Fibroblast of skin of right quadriceps (primary cell): ENCODE data around the gene WDR54.

Experiments
- DNase-seq: peaks from one replicate; pipeline ENCODE4 v3.0.0-alpha.2; 2013

Gene WDR54, protein sequence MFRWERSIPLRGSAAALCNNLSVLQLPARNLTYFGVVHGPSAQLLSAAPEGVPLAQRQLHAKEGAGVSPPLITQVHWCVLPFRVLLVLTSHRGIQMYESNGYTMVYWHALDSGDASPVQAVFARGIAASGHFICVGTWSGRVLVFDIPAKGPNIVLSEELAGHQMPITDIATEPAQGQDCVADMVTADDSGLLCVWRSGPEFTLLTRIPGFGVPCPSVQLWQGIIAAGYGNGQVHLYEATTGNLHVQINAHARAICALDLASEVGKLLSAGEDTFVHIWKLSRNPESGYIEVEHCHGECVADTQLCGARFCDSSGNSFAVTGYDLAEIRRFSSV

DNA sequence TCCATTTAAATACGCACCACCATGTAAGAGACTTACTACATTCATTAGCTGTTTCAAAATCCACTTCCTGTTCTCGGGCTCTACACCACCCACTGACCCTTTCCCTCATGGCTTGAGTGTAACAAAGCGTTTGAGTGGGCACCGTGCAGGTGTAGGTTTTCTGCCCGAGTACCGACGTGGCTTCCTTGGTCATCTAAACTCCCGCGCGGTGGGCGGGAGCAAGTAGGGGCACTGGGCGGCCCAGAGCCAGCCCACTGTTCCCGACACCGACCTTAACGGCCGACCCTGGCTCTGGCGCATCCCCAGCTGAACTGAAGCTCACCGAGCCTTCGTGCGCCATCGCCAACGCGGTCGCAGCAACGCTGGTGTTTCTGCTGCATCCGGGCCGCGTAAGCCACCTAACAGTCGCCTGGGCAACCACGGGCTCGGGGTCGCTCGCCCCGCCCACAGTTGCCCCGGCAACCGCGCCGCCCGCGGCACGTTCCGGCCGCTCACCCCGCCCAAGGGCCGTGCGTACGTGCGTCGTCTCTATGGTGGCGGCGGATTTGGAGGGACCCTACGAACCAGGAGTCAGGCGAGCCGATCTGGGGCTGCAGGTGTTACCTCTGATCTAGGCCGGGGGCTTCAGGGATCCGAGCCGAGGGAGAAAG is at the start of gene WDR54, which contains the start of gene C2orf81:
Gene WDR54, plus strand, starts transcription at position 510 of the 650 bp plus-strand sequence. CDS start 424 bp downstream, outside the sequence.
Gene C2orf81, minus strand, starts transcription at position 399 of the 650 bp plus-strand sequence. Its CDS starts 59 bp downstream, at position 340.
- peak; percentile 87 for DNase-seq

DNA sequence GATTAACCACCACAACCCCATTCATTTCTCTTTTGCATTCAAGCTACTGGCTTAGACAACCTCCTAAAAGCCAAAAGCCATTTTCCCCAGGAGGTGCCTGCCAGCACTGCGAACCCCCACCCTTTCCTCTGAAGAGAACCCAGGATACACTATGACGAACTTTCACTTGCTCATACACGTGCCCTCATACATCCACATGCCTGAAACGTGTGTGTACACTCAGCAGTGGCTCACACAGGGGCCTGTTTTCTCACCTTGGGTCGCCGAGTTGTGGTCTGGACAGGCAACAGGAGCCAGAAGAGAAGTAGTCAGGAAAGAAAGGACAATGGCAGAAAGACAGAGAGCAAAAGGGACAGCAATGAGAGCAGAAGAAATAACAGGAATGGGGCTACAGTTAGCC is 48.9 kb upstream of the WDR54 start:
- DNase-seq, result no peak

DNA sequence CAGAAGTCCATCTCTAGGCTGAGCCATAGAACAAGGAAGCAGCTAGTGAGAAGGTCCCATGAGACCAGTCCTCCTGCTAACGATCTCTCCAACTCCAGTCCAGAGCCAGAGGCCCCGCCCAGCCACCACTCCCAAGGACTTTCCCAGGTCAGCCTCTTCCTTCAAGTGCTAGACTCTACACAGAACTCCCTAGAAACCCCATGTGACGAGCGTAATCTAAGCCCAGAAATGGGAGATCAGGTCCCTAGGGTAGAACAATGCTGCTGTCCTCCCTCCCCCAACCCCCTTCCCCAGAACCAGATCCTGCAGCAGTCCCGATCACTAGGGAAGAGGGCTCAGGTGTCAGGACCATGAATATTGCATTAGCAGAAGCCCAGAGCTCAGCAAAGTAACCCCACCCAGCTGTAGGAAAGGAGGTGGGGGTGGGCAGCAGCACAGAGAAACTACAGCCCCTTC is 48.3 kb upstream of the WDR54 start:
- peak; percentile 14 for DNase-seq

DNA sequence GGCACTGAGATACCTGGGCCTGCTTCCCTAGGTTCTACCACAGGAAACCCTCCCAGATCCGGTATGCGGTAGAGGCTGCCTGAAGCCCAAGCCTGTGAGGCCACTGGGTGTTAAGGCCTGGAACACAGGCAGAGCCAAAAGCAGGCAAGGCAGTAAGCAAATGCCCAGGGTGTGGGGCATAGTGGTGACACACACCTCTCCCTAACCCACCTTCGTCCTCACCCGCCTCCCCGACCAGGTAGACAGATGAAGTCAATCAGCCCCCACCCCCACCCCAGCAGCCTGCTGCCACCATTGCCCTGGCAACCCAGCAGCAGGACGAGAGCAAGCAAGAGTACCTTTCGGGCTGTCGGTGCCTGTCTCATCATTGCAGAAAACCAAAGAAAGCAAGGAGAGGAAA is 47.5 kb upstream of the WDR54 start:
- DNase-seq, result no peak

DNA sequence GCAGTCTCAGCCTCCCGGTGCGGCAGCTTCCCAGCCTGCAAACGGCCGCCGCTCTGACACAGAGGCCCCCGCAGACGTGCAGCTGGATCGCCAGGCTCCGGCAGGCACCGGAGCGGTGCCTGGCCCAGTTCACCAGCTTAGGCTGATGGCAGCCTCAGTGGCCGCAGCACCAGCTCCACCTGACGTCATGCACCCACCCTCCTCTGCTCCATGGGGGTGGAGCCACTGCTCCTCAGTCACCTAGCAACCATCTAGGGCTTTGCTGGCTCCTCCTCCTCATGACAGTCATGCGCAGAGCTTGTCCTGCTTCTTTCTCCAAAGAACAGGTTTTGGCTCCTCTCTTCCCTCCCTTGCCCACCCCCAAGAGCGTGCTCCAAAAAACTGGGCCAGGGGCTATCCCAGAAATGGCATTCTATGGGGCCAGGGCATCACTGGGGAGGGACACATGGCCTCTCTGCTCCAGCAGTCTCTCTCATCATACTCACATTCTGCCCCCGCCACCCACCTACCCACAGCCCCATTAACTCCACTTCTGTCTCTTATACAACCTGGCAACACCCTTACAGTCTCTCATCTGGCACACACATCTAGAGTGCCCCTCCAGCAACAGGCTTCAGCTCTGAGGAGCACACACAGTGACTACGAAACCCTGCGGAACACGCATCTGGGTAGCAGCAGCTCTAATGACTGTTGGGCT is 46.9 kb upstream of the WDR54 start:
- peak; percentile 67 for DNase-seq

DNA sequence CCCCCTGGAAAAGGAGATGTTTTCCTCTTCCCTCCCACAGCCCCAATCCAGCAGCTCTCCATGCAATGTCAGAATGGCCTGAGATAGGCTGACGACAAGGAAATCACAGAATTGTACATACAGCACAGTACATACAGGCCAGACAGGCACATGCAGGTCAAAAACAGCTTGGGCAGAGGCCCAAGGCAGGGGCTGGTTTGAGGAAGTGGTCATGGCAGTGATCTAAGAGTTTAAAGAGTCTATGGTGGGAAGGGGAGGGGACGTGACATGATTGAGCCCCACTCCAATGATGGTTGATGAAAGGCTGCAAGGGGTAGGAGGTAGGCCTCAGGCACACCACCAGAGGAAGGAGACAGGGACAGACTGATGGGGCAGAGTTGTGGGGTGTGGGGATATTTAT is 45.7 kb upstream of the WDR54 start:
- DNase-seq, result no peak

DNA sequence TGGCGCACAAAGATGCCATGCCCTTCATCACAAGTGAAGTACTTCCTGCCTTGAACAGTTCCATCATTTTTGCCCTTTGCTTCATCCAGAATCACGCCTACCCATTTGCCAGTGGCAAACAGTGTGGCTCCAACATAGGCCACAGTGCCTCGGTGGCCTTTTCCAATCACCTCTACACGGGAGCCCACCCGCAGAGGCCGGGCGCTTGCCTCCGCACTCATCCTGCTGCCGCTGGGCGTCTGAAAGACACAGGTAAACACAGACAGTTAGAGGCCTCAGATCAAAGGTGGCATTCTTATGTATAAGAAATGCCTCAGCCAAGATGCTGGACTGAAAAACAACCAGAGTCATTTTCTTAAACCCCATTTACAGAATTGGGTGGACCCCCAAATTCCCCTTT is 43.5 kb upstream of the WDR54 start:
- no peak for DNase-seq

DNA sequence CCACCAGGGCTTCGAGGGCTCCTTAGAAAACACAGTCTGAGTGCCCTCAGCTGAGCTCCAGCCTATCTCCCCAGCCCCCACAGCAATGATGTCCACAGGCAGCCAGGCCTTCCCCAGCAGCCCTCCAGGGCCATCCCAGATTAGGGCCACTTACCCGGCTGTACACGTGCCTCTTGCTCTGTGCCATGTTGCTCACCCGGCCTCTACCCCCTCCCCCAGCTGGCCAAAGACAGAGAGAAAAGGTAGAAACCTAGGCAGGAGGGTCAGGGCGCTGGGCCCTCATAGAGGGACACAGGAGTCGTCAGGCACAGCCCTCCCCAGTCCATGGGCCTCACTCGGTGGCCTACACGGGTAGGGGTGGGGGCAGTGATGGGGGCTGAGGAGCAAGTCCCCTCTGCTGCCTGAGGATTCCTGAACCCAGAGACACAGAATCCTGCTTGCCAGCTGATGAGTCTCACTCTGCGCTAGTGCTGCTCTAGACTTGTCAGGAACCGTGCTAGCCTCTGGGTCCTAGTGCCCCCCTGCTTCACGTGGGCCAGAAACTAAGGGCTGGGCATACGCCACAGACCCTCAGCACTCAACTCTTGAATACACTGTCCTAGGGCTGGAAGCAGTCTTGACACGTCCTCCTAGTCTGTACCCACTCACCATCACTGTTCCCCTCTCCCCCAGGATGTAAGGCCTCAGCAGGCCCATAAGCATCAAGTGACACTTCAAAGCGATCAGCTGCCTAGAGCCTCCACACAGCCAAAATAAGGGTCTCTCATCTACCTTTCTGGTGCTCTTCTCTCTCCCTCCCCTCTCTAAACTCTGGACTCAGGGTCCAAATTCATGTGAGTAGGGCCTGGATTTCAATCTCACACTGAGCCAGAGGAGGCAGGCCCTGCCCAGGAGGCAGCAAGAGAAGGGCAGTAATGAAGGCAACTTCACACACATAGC is 41.4 kb upstream of the WDR54 start, which contains the start of gene DCTN1:
Gene DCTN1, minus strand, starts transcription at position 461 of the 939 bp plus-strand sequence. Its CDS starts 274 bp downstream, at position 187.
- DNase-seq, result peak; percentile 60

DNA sequence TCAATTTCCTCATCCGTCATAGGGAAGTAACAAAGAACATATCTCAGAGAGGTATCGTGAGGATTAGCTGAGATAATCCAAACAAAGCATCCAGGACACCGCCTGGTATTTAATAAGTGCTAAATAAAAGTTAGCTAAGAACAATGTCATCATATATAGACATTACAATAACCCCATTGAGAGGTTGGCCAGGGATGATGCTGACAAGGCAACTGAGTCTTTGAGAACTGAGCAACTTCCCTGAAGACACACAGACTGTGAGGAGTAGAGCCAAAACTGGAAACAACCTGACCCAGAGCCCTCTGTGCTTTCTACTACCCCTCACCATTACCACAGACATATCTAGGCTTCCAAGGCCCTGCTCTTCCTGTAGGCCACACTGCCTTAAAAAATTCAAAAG is 39.8 kb upstream of the WDR54 start:
- no peak for DNase-seq

DNA sequence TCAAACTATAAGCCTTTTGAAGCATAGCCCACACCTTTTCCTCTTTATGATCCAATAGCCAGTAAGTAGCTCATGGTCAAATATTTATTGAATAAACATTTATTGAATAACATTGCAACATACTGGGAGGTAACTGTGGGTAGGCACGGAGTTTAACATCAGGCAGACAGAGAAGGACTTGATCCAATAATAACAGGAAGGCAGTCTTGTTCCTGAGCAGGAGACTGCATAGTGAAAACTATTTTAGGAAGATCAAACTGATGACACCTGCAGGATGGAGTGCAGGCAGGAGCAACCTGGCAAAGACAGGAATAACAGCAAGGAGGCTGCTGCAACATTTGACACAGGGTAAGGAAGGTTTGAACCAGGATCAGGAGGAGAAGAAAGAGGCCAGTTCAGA is 38.3 kb upstream of the WDR54 start:
- peak; percentile 22 for DNase-seq

DNA sequence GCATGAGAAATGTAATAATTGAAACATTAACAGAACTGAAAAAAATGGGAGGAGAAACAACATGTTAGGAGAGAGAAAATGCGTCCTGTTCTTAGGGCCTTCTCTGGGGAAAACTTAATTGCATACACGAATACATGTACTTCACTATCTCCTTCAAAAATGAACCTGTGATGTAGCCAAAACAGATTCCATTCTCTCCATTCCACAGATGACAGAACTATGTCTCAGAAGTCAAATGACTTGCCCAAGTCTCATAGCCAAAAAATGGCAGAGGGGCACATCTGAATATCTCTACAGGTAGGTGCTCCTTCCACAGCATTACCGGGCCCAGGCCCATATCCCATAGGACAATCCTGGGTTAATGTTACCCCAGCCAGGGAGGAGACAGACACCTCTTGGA is 37.5 kb upstream of the WDR54 start:
- no peak for DNase-seq

DNA sequence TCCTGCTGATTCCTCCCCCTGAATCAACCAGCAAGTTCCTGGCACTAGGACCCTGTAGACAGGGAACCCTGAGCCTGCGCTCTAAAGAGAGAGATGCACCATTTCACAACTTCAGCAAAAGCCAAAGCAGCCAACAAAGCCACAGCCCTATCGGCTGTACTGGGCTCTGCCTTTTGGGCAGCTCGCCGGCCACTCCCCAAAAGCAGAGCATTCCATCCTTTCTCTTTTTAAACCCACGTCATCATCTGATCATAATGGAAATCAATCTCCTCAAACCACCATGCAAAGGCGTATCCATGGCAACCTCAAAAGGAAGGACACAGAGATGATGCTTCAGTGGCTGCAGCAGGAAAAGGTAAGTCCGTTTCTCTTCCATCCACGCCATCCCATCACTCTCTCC is 36.1 kb upstream of the WDR54 start:
- DNase-seq, result no peak

DNA sequence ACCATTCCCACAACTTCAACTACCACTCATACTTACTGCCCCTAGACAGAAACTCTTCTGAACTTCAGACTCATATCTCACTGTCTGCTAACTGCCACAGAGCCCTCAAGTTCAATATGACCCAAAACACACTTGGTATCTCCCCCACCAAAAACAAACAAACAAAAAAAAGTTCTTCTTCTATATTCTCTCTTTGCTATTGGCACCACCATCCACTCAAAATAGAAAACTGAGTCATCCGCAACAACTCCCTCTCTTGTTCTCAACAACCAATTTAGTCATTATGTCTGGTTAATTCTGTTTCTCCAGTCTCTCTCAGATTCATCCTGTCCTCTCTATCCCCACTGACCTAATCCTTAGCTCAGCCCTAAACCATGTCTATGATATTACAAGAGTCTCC is 34.2 kb upstream of the WDR54 start:
- no peak for DNase-seq

DNA sequence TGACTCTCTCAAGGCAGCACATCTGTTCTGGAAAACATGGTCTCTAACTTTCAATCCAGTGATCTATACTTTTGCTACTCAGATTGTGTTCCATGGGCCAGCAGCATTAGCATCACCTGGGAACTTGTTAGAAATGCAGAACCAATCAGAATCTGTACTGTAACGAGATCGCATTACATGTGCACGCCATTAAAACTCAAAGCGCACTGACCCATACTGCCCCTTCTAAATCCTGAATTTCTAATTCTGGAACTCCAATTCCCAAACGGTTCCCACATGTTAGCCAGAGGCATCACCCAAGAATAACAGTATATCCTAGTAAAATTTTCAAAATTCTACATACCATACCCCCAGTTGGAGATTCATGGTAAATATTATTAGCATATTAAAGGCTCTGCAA is 30.9 kb upstream of the WDR54 start:
- DNase-seq, result no peak

DNA sequence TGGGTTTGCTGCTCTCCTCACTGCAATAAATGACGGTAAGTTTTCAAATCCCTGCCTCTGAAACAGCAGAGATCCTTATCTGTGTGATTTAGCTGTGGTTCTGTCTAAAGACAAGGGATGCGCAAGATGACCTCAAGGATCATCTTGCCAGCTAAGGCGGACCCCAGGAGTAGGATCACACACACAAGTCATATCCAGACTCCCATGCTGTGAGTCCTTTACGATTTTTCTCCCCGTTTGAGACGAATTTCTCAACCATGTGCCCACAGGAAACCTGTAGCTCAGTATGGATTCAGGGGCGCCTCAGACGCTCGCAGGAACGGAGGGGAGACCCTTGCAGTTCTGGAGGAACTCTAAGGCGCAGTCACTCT is 30.3 kb upstream of the WDR54 start:
- peak; percentile 15 for DNase-seq

DNA sequence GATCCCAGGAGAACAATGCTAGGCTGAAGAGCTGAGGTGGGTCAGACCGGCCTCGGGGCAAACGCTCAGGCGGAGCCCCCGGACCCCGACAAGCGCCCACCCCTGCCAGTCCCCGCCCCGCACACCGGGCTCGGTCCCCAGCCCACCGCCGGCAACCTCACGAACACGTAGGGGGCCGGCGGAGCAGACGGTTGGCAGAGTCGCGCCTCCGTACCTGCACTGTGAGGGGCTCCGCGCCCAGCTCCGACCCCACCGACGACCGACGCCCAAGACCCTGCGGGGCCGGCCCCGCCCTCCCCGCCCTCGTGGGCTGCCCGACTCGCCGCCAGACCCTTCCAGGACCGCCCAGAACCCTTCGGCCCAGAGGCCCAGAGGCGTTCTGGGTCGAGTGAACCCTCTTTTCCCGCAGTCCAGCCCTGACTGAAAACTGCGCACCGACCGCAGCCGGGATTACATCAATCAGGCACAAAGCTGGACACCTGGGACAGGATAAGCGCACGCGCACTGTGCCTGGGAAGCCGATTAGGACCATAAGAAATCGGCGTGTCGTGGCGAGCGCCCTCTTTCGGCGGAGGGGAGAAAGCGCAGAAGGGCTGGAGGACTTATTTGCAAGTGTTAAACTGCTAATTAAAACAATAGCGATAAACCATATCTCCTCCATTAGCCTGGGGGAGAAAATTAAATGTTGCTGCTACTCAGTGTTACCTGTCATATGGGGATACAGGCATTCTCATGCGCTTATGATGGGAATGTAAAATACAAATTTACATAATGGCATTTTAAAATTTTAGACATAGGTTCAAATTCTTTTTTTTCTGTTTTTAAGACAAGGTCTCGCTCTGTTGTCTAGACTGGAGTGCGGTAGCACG is 29.7 kb upstream of the WDR54 start:
- DNase-seq, result peak; percentile 88

DNA sequence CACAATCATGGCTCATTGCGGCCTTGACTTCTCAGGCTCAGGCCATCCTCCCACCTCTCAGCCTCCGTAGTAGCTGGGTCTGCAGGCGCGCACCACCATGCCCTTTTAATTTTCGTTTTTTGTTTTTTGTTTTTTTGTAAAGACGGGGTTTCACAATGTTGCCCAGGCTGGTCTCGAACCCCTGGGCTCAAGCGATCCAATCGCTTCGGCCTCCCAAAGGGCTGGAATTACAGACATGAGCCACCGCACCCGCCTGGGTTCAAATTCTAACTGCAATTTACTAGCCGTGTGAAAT is 29.1 kb upstream of the WDR54 start:
- no peak for DNase-seq

DNA sequence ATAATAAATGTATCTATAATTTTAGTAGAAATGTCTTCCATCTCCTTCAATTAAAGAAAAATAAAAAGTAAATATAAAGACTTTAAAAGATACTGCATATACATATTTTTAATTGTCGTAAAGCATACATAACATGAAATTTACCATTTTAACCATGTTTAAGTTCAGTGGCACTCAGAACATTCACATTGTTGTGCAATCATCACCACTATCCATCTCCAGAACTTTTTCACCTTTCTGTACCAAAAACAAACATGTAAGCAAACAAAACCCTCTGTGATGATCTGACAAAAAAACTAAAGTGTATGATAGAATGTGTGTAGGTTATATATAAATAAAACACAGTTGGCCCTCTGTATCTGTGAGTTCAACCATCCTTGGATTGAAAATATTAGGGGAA is 28.0 kb upstream of the WDR54 start:
- DNase-seq, result no peak

DNA sequence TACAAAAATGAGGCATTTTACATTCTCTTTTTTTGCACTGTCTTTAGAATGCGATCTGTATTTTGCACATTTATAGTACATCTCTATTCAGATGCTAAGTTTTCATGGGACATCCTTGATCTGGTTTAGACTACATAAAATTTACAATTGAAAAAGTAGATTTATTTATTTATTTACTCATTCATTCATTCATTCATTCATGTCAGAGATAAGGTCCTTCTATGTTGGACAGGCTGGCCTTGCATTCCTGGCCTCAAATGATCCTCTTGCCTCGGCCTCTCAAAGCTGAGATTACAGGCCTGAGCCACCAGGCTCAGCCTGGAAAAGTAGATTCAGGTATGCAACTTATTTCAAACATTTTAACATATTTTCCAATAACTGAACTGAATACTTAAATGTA is 25.4 kb upstream of the WDR54 start:
- no peak for DNase-seq

DNA sequence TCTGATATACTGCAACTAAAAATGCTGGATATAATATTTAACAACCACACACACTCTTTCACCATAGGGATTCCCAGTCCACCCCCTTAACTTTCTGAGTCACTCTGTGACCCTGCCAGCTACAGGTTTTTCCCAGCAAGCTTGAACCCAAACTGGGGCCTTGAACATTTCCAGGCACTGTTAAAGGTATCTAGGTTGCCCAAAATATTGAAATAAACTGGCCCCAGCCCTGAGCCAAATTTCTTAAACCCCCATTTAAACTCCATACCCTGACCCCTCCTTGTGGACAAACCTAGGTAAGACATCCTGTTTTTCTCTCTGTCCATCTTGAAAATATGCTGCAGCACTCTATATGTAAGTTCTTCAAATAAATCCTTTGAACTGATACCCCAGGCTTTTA is 21.7 kb upstream of the WDR54 start:
- DNase-seq, result no peak

DNA sequence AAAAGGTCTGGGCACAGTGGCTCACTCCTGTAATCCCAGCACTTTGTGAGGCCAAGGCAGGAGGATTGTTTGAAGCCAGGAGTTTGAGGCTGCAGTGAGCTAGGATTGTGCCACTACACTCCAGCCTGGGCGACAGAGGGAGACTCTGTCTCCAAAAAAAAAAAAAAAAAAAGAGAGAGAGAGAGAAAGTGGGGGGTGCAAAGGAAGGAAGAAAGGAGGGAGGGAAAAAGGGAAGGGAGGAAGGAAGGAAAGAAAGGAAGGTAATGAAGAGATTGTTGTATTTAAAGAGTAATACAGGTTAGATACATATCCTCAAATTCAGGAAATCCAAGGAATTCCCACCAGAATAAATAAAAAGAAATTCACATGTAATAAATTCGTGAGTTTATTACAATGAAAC is 19.6 kb upstream of the WDR54 start:
- no peak for DNase-seq

DNA sequence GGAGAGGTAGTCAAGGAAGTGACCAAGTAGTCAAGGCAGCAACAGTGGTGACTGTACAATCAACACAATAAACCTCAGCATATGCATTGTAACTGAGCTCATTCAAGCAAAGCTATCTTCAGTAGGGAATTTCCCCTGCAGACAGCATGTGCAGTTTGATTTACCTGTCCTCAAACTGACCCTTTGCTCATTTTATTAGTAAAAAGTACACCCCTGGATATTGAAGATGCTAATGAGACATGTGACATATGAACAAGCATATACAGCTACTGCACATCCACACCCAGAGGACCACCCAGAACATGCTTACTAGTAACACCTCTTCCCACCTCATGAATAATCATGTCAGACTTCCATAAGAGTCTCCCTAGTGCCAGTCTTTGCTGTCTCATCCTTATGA is 15.5 kb upstream of the WDR54 start:
- DNase-seq, result no peak
